Activated T-cell treated with anti-CD3 and anti-CD28 coated beads, Interleukin-2, amount 50 U/mL, for 4 hours (primary cell): Measurements from ENCODE around the gene FUCA1. TPM values are rescaled to one million over a fixed set of nuclear protein-coding genes. Genes with fewer than 3 reads are reported as not detected.
"Not testable (repeated sequence)": the region's sequence is repeated elsewhere in the genome, so short reads cannot be mapped to it uniquely, and the experiment has no call there.

Source experiments
- ATAC-seq, 2 donors: fragments of 200-7000 bp; cut with Tn5 transposase; one replicate each; pipeline ENCODE4 v1.10.0; 2021
- DNase-seq: peaks from one replicate; pipeline ENCODE4 v3.0.0-alpha.2; 2020
- H3K27me3 Mint-ChIP-seq: one replicate; pipeline ENCODE4 v1.8.0; 2021; ENCODE audit warnings: low read depth, mixed read lengths
- H3K36me3 Mint-ChIP-seq: one replicate; pipeline ENCODE4 v1.8.0; 2022; ENCODE audit warnings: mixed read lengths; ENCODE audit not compliant: insufficient read depth
- H3K4me1 Mint-ChIP-seq: one replicate; pipeline ENCODE4 v1.8.0; 2021; ENCODE audit warnings: low read depth, mixed read lengths
- H3K4me3 Mint-ChIP-seq: one replicate; pipeline ENCODE4 v1.8.0; 2021; ENCODE audit warnings: mild to moderate bottlenecking, moderate library complexity, mixed read lengths
- H3K9me3 Mint-ChIP-seq: one replicate; pipeline ENCODE4 v1.8.0; 2021; ENCODE audit warnings: mixed read lengths
- total RNA-seq, 3 donors: library from RNA; stranded (reverse); gene quantifications; one replicate each; pipeline ENCODE4 v1.2.1, GENCODE V29; 2021

Gene FUCA1
- total RNA-seq, 3 donors from 2014 or later, result 4.8 to 6.0 (median 5.5) TPM

DNA sequence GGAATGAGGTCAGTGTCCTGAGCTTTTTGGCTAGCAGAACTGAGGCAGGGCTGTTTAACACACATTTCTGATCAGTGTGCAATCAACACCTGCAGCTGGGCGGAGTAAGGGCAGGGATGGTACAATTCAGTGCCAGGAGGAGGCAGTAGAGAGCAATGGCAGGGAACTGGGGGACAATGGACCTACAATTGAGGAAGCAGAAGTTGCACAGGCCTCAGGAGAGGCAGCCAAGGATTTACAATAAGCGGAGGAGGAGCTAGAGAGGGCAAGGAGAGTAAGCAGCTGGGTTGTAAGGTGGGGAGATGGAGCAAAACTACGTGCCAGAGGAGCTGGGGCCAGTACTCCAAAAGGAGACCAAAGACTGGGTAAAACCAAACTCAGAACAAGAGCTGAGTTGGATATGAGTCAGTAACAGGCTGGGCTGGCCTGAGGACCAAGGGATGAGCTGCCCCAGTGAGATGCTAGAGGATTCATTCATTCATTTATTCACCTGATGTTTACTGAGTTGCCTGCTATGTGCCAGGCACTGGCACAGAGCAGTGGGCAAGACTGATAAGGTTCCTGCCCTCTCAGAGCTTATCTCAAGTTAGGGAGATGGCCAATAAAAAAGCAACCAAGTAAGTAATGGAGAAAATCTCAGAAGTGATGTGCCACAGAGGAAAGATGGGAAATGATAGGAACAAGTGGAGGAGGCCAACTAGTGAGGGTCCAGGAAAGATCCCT, 57.1 kb downstream of the FUCA1 start:
- Mint-ChIP-seq H3K4me1 (peaks cover 10% of the 10 kb centered on the region), H3K27me3 (no peaks in the 10 kb centered on the region), H3K36me3 (peaks cover 14% of the 10 kb centered on the region), H3K9me3 (no peaks in the 10 kb centered on the region), H3K4me3 (no peak overlapping the region)
- peak; percentile 68 to 81 for ATAC-seq
- peak; percentile 36 for DNase-seq

DNA sequence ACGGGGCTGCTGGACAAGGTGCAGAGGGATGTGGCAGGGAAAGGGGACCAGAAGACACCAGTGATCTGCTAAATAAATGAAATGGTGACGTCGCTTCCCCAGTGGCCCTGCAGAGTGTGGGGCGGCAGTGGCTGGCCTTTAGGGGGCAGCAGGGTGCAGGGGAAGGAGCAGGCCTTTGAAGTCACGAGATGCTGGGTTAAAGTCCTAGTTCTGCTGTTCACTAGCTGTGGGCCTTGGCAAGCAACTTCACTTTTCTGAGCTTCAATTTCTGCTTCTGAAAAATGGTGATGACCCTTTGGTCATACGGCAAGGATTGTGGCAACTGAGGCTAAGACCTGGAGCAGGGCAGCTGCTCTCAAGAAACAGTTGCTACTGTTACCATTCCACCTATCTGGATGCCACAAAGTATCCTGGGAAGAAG, 58.3 kb downstream of the FUCA1 start:
- no peaks in the 10 kb centered on the region for H3K27me3 Mint-ChIP-seq

DNA sequence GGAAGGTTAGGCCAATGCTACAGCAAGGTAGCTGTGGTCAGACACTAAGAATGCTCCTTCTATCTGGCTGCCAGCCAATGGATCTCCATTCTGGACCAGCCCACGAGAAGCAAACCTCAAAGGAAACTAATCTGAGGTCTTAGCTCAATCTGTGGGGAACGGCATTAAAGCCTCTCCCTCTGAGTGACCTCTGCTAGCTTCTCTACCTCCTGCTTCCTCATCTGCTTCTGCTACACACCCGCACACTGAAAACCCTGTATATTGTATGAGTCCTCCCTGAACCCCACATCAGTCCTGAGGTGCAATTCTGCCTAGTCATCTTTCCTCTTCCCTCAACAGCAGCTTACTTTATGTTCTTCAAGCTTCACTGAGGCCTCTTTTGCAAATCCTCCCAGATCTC, 60.6 kb downstream of the FUCA1 start:
- Mint-ChIP-seq H3K27me3 (no peaks in the 10 kb centered on the region), H3K4me3 (no peak overlapping the region), H3K36me3 (peaks cover 10% of the 10 kb centered on the region), H3K9me3 (no peaks in the 10 kb centered on the region), H3K4me1 (peaks cover 10% of the 10 kb centered on the region)
- DNase-seq, result no peak
- ATAC-seq, result no peak

More for the DNA sequence above, 58.3 kb downstream of the FUCA1 start:
- peak; percentile 94 to 95 for ATAC-seq
- Mint-ChIP-seq H3K4me3 (no peak overlapping the region), H3K9me3 (no peaks in the 10 kb centered on the region), H3K4me1 (peaks cover 10% of the 10 kb centered on the region), H3K36me3 (peaks cover 14% of the 10 kb centered on the region)
- peak; percentile 73 for DNase-seq

- Mint-ChIP-seq H3K4me1 (peaks cover 13% of the 10 kb centered on the region), H3K9me3 (no peaks in the 10 kb centered on the region), H3K4me3 (no peak overlapping the region), H3K36me3 (peaks cover 5% of the 10 kb centered on the region), H3K27me3 (no peaks in the 10 kb centered on the region)
- ATAC-seq (no peak), DNase-seq (no peak)
Observed at GRCh38 chr1:23806280-23806679, 61.8 kb downstream of the FUCA1 start.

GRCh38 chr1:23805025-23805424, 63.1 kb downstream of the FUCA1 start:
- DNase-seq, result no peak
- Mint-ChIP-seq H3K4me3 (no peak overlapping the region), H3K4me1 (peaks cover 8% of the 10 kb centered on the region), H3K27me3 (no peaks in the 10 kb centered on the region), H3K36me3 (no peaks in the 10 kb centered on the region), H3K9me3 (no peaks in the 10 kb centered on the region)
- ATAC-seq, result no peak

- ATAC-seq (no peak), DNase-seq (no peak)
- H3K36me3 Mint-ChIP-seq, result no peaks in the 10 kb centered on the region
- peaks cover 10% of the 10 kb centered on the region for H3K4me1 Mint-ChIP-seq
- no peaks in the 10 kb centered on the region for H3K9me3 Mint-ChIP-seq
- H3K27me3 Mint-ChIP-seq, result no peaks in the 10 kb centered on the region
- no peak overlapping the region for H3K4me3 Mint-ChIP-seq
Observed at GRCh38 chr1:23804183-23804835, 63.8 kb downstream of the FUCA1 start.

GRCh38 chr1:23803674-23804073, 64.4 kb downstream of the FUCA1 start:
- H3K4me3 Mint-ChIP-seq, result no peak overlapping the region

DNA sequence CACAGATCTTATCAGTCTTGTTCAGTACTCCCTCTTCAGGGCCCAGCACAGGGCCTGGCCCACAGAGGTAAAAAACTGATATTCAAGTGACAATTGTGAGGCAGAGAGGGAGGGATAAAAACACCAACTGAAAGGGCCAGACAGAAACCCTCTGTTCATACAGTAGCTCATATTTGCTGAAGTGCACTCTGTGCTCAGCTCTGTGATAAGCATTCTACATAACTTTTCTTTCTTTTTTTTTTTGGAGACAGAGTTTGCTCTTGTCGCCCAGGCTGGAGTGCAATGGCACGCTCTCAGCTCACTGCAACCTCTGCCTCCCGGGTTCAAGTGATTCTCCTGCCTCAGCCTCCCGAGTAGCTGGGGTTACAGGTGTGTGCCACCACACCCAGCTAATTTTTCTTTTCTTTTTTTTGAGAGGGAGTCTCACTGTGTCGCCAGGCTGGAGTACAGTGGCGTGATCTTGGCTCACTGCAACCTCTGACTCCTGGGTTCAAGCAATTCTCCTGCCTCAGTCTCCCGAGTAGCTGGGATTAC, 65.2 kb downstream of the FUCA1 start:
- not testable (repeated sequence) for ATAC-seq, H3K9me3 Mint-ChIP-seq, DNase-seq, H3K27me3 Mint-ChIP-seq, H3K36me3 Mint-ChIP-seq, H3K4me3 Mint-ChIP-seq
- H3K4me1 Mint-ChIP-seq, result peaks cover 16% of the 10 kb centered on the region

More at GRCh38 chr1:23803674-23804073, 64.4 kb downstream of the FUCA1 start:
- ATAC-seq, result no peak
- Mint-ChIP-seq H3K9me3 (no peaks in the 10 kb centered on the region), H3K27me3 (no peaks in the 10 kb centered on the region), H3K36me3 (no peaks in the 10 kb centered on the region), H3K4me1 (peaks cover 16% of the 10 kb centered on the region)
- no peak for DNase-seq

DNA sequence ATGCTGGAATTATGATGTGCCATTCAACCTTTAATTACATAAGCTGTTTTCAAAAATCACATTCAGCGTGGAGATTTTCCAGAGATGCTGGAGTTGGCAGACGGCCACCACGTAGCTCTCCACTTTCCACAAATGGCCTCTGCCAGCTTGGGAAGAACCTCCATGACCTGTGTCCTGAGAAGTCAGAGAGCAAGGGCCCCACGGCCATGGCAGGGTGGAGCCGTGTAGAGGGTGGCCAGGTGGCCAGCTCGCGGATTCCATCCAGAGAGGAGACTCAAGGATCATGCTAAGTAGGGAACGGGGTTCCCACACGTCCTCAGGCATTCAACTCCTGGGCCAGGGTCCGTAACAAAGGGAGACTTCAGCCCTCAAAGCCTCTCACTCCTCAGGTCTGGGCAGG, 66.2 kb downstream of the FUCA1 start:
- ATAC-seq, result no peak
- H3K4me3 Mint-ChIP-seq, result peak overlapping the region; percentile 91
- H3K4me1 Mint-ChIP-seq, result peaks cover 16% of the 10 kb centered on the region
- H3K27me3 Mint-ChIP-seq, result no peaks in the 10 kb centered on the region
- H3K36me3 Mint-ChIP-seq, result no peaks in the 10 kb centered on the region
- H3K9me3 Mint-ChIP-seq, result no peaks in the 10 kb centered on the region
- no peak for DNase-seq

- H3K36me3 Mint-ChIP-seq, result peaks cover 4% of the 10 kb centered on the region
- DNase-seq (no peak), ATAC-seq (no peak)
- H3K4me1 Mint-ChIP-seq, result peaks cover 16% of the 10 kb centered on the region
- H3K9me3 Mint-ChIP-seq, result no peaks in the 10 kb centered on the region
- no peaks in the 10 kb centered on the region for H3K27me3 Mint-ChIP-seq
- H3K4me3 Mint-ChIP-seq, result peak overlapping the region; percentile 91
Observed at GRCh38 chr1:23801338-23801748, 66.7 kb downstream of the FUCA1 start.

DNA sequence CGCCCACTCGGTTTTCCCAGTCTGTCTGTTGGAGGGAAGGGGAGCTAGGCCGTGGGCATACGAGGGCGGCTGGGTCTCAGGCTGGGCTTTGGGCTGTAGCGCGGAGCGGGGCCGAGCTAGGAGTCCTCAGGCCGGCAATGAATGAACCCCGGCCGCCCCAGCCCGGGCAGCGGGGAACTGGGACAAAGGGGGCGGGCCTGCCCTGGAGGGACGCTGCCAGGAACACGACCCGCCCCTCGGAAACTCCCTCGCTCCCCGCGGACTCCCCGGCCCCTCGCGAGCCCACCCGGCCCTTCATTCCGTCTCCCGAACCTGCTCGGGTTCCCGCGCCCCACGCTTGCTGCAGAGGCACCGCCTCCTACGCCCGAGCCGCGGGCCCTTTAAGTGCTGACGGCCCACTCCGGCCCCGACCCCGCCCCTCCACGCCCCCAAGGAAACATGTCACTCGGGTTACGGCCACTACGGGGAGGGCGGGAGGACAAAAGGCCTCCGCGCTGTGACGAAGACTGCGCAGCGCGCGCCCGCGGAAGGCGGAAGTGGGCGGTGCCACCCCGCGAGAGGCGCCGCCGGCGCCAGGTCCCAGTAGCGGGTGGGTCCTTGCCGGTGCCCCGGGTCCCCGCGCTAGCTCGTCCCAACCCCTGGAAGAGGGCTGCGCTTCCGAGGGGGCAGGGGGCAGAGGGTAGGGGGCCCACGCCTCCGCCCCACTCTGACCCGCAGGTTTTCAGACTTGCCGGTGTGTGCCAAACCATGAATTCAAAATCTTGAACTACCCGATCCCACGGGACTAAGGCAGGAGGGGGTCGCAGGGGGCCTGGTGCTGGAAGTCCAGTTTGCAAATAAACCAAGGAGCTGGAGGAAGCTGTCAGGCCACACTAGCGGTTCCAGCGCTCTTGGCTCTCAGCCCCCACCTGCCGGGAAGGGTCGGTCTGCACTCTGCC, 67.4 kb downstream of the FUCA1 start, which contains the start of gene GALE:
Gene GALE, minus strand, starts transcription at position 355 of the 938 bp plus-strand sequence. CDS start 1,747 bp downstream, outside the sequence.
- DNase-seq, result peak; percentile 96
- peak; percentile 90 to 92 for ATAC-seq
- peaks cover 16% of the 10 kb centered on the region for H3K4me1 Mint-ChIP-seq
- no peaks in the 10 kb centered on the region for H3K9me3 Mint-ChIP-seq
- H3K36me3 Mint-ChIP-seq, result peaks cover 4% of the 10 kb centered on the region
- H3K4me3 Mint-ChIP-seq, result peak within 1 kb of the TSS; percentile 91
- no peaks in the 10 kb centered on the region for H3K27me3 Mint-ChIP-seq

- H3K4me3 Mint-ChIP-seq, result peak overlapping the region; percentile 91
Observed at GRCh38 chr1:23799570-23800399, 68.3 kb downstream of the FUCA1 start.

DNA sequence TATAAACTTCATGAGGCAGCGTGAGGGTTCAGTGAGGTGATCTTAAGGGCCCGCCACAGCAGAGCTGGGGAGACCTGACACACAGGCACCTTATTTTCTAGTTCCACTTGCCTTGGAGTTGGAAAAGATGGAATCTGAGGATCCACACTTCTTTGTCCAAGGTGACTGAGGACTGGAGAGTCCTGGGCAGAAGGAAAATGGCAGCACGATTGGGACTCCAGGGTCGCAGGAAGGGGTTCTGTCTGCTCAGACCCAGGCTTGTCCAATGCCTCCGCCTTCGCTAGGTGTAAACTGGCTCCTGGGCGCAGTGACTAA, 68.9 kb downstream of the FUCA1 start:
- H3K4me1 Mint-ChIP-seq, result peaks cover 16% of the 10 kb centered on the region
- DNase-seq, result no peak
- H3K27me3 Mint-ChIP-seq, result no peaks in the 10 kb centered on the region
- peaks cover 4% of the 10 kb centered on the region for H3K36me3 Mint-ChIP-seq
- no peak for ATAC-seq
- H3K4me3 Mint-ChIP-seq, result peak overlapping the region; percentile 91
- no peaks in the 10 kb centered on the region for H3K9me3 Mint-ChIP-seq

More at GRCh38 chr1:23799570-23800399, 68.3 kb downstream of the FUCA1 start:
- H3K9me3 Mint-ChIP-seq, result no peaks in the 10 kb centered on the region
- peaks cover 16% of the 10 kb centered on the region for H3K4me1 Mint-ChIP-seq
- DNase-seq, result peak; percentile 18
- H3K27me3 Mint-ChIP-seq, result no peaks in the 10 kb centered on the region
- ATAC-seq, result peak; percentile 3 to 4
- H3K36me3 Mint-ChIP-seq, result peaks cover 4% of the 10 kb centered on the region
